HG02623 (cell line): Measurements from ENCODE around the gene HADH.
"Not testable (repeated sequence)": the region's sequence is repeated elsewhere in the genome, so short reads cannot be mapped to it uniquely, and the experiment has no call there.

Experiments
- ATAC-seq: cut with Tn5 transposase; IDR thresholded peaks from one replicate; pipeline ENCODE4 v1.9.1; 2021; ENCODE audit warnings: moderate library complexity; ENCODE audit not compliant: unreplicated experiment

The HADH gene

GRCh38 chr4:107994894-107995293 is 5.2 kb downstream of the HADH start:
- ATAC-seq = no peak

GRCh38 chr4:107996949-107997788 is 7.5 kb downstream of the HADH start:
- no peak for ATAC-seq

- no peak for ATAC-seq
These were observed 8.1 kb downstream of the HADH start for GRCh38 chr4:107997794-107998193.

GRCh38 chr4:107999932-108000539 is 10.3 kb downstream of the HADH start:
- ATAC-seq = no peak

GRCh38 chr4:108001540-108002135 is 11.9 kb downstream of the HADH start:
- no peak for ATAC-seq

GRCh38 chr4:108003982-108004515 is 14.4 kb downstream of the HADH start:
- ATAC-seq = no peak

GRCh38 chr4:108004646-108005045 is 15.0 kb downstream of the HADH start:
- no peak for ATAC-seq

GRCh38 chr4:108005807-108006206 is 16.1 kb downstream of the HADH start:
- ATAC-seq = no peak

- ATAC-seq = no peak
These were observed 16.7 kb downstream of the HADH start for GRCh38 chr4:108006361-108006760.

GRCh38 chr4:108007984-108008383 is 18.3 kb downstream of the HADH start:
- ATAC-seq = no peak

GRCh38 chr4:108008721-108009120 is 19.0 kb downstream of the HADH start:
- ATAC-seq = no peak

- no peak for ATAC-seq
These were observed 20.5 kb downstream of the HADH start for GRCh38 chr4:108010167-108010566.

GRCh38 chr4:108012382-108012781 is 22.7 kb downstream of the HADH start:
- ATAC-seq = not testable (repeated sequence)

GRCh38 chr4:108013327-108013726 is 23.6 kb downstream of the HADH start:
- no peak for ATAC-seq

GRCh38 chr4:108013955-108014354 is 24.3 kb downstream of the HADH start:
- ATAC-seq = no peak

GRCh38 chr4:108018040-108018883 is 28.6 kb downstream of the HADH start:
- ATAC-seq = peak; percentile 86

- ATAC-seq = no peak
These were observed 29.1 kb downstream of the HADH start for GRCh38 chr4:108018884-108019187.

GRCh38 chr4:108024085-108024877 is 34.6 kb downstream of the HADH start:
- ATAC-seq = no peak

GRCh38 chr4:108024878-108025165 is 35.1 kb downstream of the HADH start:
- no peak for ATAC-seq

GRCh38 chr4:108029016-108029720 is 39.5 kb downstream of the HADH start:
- ATAC-seq = no peak
